ENCODE data around the gene NFASC.

The NFASC gene

GRCh38 chr1:205046870-205047269, 176.2 kb downstream of the NFASC start:
- DNase-seq, result no peak

- DNase-seq, result no peak
Observed at GRCh38 chr1:205047764-205048231, 177.1 kb downstream of the NFASC start.

GRCh38 chr1:205048382-205048781, 177.7 kb downstream of the NFASC start:
- no peak for DNase-seq

GRCh38 chr1:205049479-205049878, 178.8 kb downstream of the NFASC start:
- DNase-seq, result no peak

GRCh38 chr1:205052690-205053089, 182.0 kb downstream of the NFASC start:
- DNase-seq, result no peak

GRCh38 chr1:205053296-205053695, 182.6 kb downstream of the NFASC start:
- no peak for DNase-seq

- DNase-seq, result no peak
Observed at GRCh38 chr1:205054013-205054412, 183.4 kb downstream of the NFASC start.

GRCh38 chr1:205056188-205056611, 185.5 kb downstream of the NFASC start:
- no peak for DNase-seq

GRCh38 chr1:205056956-205057568, 186.4 kb downstream of the NFASC start:
- DNase-seq, result no peak

- DNase-seq, result no peak
Observed at GRCh38 chr1:205057808-205058575, 187.3 kb downstream of the NFASC start.

- DNase-seq, result no peak
Observed at GRCh38 chr1:205058853-205059252, 188.2 kb downstream of the NFASC start.

GRCh38 chr1:205059660-205060059, 189.0 kb downstream of the NFASC start:
- no peak for DNase-seq

GRCh38 chr1:205060746-205061145, 190.1 kb downstream of the NFASC start:
- DNase-seq, result no peak

GRCh38 chr1:205061227-205061626, 190.6 kb downstream of the NFASC start:
- no peak for DNase-seq

GRCh38 chr1:205061665-205062069, 191.0 kb downstream of the NFASC start:
- DNase-seq, result peak; percentile 63

GRCh38 chr1:205062319-205062718, 191.7 kb downstream of the NFASC start:
- no peak for DNase-seq

GRCh38 chr1:205062895-205063294, 192.2 kb downstream of the NFASC start:
- no peak for DNase-seq

GRCh38 chr1:205064301-205064700, 193.6 kb downstream of the NFASC start:
- DNase-seq, result no peak

- DNase-seq, result no peak
Observed at GRCh38 chr1:205064741-205065316, 194.2 kb downstream of the NFASC start.

- DNase-seq, result no peak
Observed at GRCh38 chr1:205065666-205066065, 195.0 kb downstream of the NFASC start.

- DNase-seq, result no peak
Observed at GRCh38 chr1:205066141-205066818, 195.6 kb downstream of the NFASC start.

- DNase-seq, result no peak
Observed at GRCh38 chr1:205067031-205067430, 196.4 kb downstream of the NFASC start.

- no peak for DNase-seq
Observed at GRCh38 chr1:205068001-205068400, 197.3 kb downstream of the NFASC start.

Data from stimulated activated CD4-positive, alpha-beta T cell treated with anti-CD3 and anti-CD28 coated beads, Interleukin-12 subunit alpha, Interleukin-12 subunit beta, amount 100 ng/mL, for 4 hours (primary cell).